HG03095 (cell line): Measurements from ENCODE around the gene NFKBIB.
"Not testable (repeated sequence)": the region's sequence is repeated elsewhere in the genome, so short reads cannot be mapped to it uniquely, and the experiment has no call there.

Experiments
- ATAC-seq: cut with Tn5 transposase; IDR thresholded peaks from one replicate; pipeline ENCODE4 v1.9.1; 2021; ENCODE audit warnings: moderate library complexity; ENCODE audit not compliant: unreplicated experiment

Gene NFKBIB

DNA sequence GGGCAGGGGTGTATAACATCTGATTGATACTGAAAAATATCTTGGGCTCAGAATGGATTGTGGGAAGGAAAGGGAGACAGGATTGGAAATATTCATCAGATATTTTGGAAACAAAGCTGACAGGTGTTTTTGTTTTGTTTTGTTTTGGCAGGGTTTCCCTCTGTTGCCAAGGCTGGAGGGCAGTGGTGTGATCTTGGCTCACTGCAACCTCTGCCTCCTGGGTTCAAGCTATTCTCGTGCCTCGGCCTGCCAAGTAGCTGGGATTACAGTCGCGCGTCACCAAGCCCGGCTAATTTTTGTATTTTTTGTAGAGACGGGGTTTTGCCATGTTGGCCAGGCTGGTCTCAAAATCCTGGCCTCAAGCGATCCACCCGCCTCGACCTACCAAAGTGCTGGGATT, 26.4 kb upstream of the NFKBIB start:
- ATAC-seq, result not testable (repeated sequence)

DNA sequence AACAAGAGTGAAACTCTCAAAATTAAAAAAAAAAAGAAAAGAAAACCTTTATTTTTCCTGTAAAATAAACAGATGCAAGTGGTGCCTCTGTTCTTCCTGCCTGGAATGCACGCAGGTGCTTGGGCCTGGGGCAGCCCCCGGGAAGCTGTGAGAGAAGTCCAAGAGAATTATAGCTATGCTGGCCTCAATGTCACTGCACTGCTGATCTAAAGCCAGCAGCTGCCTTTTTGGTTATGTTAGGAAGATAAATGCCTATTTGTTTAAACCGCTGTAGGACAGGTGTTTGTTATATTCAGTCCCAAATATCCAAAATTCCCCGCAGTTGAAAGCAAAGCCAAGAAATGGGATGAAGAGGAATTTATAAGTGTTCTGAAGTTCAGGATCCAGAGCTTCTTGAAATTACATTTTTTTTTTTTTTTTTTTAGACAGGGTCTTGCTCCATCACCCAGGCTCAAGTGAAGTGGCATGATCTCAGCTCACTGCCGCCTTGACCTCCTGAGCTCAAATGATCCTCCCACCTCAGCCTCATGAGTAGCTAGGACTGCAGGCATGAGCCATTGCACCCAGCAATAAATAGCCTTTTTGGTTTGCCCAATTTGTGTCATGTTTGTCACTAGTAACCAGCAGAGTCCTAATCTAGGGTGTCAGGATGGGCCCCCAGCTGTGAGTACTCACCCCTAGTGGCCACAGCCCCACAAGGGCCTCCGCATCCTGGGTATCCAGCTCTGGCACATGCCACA, 23.9 kb upstream of the NFKBIB start:
- ATAC-seq, result no peak

DNA sequence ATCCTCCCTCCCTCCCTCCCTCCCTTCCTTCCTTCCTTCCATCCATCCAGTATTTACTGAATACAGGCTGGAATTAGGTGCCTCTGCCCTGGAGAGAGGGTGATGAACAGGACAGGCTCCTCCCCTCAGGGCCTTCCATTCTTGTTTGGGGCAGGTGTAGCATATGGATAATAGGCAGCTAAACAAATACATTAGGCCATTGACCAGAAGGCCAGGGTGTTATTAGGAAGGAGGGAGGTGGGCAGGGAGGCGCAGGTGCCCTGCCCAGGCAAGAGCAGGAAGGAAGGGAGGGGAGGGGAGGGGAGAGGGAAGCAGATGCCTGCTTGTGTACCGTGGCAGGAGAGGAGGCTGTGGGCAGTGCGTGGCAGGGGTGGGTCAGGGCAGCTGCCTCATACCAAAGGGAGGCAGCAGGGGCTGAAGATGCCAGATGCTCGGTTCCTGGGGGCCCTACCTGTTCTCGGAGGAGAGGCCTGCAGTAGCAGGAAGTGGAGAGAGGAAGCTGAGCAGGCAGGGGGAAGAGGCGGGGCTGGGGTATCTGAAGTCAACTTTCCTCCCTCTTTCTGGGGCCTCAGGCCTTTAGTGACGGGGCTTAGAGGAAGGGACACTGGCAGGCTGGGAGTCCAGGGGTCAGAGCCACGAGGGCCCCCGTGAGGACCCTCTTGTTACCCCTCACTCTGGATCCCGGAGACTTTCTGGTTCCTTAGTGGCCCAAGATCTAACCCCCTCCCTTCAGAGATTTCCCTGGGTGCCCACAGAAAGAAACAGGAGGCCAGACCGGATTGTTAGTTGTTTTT, 21.8 kb upstream of the NFKBIB start, which contains the start of gene RINL:
TSS of gene RINL (minus strand) at position 495 of the 794 bp plus-strand sequence. CDS start 1,533 bp downstream, outside the sequence.
- no peak for ATAC-seq

DNA sequence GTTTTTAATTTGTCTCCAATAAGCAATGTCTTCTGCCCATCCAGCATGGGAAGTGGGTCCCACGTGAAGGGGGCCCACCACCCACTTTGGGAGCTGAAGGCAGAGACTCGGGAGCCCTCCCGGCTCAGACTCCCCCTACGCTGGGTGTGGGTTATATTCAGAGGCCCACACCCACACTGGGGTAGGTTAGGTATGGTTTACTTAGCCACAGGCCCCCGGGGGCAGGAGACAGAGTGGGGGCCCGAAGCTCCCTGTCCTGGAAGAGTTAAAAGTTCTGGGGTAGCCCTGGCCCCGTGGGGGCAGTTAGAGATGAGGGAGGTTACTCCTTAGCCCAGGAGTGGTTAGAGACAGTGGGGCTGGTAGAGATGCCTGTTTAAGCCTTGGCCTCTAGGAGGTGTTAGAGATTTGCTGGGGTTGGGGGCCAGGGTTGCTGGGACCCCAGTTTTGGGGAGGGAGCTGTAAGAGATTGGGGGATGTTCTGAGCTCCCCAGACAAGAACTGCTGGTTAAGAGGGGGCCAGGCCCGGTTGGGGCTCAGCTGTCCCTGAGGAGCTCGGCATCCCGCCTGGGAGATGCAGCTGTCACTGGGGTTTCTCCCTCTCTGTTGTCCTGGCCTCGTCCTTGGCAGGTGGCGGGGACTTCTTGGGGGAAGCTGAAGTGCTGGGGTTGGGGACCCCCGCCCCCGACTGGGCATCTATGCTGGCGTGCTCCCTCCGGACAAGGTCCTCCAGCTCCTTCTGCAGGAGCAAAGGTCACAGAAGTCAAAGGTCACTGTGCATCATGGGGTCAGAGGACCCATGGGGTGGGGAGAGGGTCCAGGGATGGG, 21.0 kb upstream of the NFKBIB start:
- no peak for ATAC-seq

DNA sequence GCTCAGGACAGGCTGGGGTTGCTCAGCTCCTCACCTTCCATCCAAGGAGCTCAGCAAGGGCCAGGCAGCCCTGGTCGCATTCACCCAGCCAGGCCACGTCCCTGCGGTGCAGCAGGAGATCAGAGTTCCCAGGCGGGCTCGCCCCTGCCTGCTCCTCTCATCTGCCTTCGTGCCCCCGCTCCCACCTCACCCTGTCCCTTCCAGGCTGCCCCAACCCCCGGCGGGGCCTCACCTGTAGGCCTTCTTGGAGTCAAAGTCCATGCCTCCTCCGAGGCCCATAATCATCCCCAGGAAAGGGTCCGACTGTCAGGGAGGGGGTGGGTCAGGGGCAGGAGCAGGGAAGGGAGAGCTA, 20.4 kb upstream of the NFKBIB start:
- ATAC-seq, result no peak

DNA sequence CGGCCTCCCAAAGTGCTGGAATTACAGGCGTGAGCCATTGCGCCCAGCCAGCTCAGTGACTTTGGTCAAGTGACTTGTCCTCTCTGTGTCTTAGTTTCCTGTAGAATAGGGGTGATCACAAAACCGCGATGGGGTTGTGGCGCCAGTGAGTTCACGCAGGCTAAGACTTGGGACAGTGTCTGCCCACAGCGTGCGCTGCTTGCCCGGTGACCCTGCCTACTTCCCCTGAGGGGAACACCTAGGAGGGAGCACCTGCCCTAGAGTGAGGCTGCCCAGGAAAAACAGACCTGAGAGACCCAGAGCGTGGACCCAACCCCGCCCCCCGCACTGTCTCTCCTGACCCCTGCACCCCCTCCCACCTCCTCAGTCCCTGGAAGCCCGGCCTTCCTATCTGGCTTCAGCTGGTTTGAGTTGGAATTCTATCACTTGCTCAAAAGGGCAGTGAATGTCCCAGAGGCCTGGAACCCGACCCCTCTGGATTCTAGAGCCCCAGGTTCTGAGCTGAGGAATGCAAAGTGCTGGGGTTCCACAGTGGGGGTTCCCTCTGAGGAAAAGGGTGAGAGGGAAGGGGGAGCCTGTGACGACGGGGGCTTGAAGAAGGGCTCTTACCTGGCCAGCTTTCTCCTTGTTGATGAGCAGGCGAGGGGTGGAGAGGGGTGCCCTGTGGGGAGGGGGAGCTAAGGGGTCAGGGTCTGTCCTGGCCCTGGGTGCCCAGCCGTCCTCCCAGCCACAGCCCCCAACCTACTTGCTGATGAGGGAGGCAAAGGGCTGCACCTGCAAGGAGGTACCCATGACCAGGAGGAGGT, 19.5 kb upstream of the NFKBIB start:
- no peak for ATAC-seq

DNA sequence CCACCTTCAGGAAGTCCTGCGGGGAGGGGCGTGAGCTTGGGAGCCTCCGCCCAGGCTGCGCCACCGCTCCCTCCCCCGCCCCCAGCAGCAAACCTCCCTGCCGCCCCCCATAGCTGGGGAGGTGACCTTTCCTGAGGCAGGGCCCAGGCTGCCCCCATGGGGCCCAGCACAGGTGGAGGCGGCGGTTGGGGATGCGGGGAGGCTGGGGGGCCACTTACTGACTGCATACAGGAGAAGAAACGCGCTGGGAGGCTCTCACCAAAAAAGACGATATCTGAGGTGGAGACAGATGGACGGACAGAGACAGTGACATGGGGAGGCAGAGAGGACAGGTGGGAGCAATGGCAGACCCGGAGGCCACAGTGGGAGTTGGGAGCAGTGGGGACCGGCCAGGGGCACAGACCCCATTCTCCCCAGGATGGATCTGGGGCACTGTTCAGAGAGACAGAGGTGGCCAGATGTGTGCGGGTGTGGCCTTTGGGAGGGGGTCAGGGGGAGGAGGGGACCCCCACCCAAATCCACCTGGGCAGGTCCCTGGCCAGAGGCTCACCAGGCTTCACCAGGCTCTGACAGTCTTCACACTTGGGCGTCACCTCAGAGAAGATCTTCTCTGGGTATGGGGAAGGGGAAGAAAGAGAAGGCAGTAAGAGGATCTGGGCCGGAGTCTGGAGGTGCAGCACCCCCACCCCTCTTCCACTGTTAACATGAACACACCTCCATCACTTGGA, 18.7 kb upstream of the NFKBIB start:
- no peak for ATAC-seq

DNA sequence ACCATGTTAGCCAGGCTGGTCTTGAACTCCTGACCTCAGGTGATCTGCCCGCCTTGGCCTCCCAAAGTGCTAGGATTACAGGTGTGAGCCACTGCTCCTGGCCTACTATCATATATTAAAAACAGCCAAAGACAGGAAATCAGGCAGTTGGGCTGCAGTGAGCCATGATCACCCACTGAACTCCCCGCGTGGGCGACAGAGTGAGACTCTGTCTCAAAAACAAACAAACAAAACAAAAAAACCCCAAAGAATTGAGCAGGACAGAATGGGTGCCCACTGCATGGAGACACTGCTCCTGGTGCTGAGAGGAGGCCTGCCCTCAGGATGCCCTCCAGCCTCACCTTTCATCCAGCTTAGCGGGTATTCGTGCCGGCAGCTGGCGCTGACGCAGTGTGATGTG, 16.5 kb upstream of the NFKBIB start:
- no peak for ATAC-seq

DNA sequence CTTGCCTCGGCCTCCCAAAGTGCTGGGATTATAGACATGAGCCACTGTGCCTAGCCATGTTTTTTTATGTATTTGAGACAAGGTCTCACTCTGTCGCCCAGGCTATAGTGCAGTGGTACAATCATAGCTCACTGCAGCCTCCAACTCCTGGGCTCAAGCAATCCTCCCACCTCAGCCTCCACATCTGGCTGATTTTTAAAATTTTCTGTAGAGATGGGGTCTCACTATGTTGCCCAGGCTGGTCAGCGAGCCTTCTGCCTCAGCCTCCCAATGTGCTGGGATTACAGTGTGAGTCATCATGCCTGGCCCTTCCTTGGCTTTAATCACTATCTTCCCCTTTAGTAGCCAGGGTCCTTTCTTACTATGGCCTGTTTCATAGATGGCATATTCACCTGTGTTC, 15.1 kb upstream of the NFKBIB start:
- ATAC-seq, result not testable (repeated sequence)

DNA sequence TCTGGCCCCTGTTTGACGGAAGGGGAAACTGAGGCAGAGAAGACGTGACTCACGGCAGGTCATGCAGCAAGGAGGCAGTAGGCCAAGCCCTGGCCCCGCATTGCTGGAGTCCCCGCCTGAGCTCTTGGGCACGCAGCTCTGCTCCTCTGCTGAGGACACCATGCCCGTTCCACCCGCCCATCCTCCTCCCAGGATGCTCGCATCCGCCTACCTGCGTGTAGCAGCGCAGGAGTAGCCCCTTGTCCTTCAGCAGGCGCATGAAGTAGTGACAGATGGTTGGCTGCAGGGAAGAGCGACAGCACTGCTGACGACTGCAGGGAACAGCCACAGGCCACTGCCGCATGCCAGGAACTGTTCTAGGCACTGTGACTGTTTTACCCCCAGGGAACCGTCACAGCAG, 10.9 kb upstream of the NFKBIB start:
- ATAC-seq, result no peak

DNA sequence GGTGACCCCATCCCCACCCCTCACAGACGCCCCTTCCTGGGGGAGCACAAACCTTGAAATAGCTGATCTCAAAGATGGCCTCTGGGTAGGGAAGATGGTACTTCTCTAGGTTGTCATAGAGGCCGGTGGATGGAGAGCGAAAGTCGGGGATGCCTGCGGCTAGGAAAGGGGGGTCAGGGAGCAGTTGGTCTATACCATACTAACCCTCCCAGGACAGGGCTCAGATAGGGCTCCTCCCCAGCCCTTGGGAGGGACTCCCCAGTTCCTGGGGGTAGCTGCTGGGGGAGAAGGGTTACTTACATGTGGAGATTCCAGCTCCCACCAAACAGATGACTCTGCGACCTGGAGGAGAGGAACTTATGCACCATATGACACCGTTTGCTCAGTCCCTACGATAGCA, 10.0 kb upstream of the NFKBIB start:
- no peak for ATAC-seq

DNA sequence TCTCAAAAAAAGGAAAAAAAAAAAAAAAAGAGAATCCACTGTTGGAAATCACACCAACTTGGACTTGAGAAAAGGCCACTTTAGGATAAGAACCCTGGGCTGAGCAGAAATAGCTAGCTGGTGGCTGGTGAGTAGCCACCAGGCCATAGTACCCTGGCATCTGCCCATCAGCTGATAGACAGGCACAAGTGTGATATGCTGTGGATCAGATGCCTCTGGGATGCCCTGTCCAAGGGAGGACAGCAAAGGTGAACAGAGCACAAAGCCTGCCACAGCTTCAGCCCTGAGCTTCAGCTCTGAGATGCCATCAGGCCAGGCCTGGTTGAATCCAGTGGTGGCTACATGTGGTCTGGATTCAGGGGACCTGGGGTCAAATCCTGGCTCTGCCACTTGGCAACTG, 9.1 kb upstream of the NFKBIB start:
- ATAC-seq, result no peak

DNA sequence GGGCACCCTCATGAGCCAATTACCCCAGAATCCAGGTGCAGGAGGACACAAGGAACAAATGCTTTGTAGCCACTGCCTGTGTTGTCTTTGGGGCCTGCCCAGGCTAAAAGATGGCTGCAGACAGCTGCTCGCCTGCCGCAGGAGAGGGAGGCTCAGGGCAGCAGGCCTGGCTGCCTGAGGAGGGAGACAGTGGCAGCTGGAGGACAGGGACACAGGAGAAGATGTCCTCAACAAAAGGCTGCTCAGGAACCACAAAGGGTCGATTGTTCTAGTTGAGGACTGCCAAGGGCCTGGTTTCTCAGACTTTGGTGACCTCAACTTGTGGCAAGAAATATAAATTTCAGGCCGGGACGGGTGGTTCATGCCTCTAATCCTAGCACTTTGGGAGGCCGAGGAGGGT, 8.0 kb upstream of the NFKBIB start:
- ATAC-seq, result no peak

DNA sequence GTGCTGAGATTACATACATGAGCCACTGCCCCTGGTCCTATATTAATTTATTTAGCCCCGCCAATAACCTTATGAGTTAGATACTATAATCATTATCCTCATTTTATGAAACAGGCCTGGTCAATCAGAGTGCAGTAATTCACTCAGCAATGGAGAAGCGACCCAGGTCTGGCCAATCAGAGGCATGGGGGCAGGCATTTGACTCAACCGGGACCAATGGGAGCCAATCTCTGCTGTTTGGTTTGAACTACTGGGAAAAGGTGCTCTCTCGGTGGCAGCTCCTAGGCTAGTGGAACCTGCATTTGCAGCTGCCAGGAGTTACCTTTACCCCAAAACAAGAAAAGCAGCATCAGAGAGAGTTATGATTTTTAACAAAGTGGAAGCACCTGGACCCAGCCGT, 6.9 kb upstream of the NFKBIB start:
- ATAC-seq, result no peak

DNA sequence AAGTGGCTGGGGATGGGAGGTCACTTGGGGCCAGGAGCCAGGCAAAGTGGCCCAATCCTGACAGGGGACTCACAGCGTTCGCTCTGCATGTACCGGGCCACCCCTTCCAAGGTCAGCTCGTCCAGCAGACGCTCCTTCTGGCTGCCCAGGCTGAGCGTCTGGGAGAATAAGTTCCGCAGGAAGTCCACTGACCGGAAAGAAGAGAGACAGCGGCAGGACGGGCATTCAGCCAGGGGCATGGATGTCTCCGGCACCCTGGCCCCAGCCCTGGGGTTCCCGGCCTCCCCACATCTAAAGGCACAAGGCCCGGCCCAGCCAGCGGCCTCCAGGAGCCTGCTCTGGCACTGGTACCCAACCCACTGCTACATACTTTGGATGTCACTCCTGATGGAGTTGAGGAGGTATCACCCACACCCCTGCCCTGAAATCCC, 6.4 kb upstream of the NFKBIB start:
- ATAC-seq, result no peak

DNA sequence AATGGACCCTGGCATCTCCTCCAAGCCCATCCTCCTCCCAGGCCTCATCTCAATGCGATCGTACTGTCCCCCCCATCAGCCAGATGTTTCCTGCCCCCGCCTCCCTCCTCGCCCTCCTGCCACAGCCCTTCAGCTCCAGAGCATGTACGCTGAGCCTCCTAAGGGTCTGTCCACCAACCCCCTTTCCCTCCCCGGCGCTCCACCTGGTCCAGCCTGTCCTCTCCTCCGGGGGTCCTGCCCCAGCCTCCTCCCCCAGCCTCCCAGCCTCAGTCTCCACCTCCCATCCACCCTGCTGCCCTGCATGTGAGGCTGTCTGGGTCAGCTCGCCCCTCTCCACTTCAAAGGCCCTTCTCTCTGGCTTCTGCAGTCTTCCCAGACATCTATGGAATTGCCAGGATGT, 4.8 kb upstream of the NFKBIB start:
- no peak for ATAC-seq

DNA sequence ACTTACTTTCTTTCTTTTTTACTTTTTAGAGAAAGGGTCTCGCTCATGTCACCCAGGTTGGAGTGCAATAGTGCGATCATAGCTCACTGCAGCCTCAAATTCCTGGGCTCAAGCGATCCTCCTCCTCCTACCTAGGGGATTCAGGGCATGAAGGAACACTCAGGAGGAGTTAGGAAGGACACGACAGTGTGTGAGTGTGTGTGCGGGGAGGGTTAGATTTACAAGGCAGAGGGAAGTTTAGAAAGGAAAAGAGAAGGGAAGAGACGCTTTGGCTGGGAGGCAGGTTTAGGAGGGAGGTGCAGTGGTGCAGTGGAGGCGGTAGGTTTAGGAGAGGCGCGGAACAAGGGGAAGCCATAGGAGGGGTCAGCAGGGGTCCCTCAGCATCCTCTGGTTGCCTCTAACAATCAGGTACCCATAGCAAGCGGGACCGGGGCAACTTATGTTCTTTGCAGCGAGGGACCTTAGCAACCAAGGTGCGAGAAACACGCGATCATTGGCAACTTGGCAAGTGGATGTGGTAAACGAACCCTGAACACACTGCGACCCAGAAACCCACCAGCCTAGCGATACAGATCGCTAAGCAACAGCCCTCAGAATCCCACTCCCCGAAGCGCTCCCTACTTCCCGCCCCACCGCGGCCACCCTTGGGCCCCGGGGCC, 852 bp upstream of the NFKBIB start:
- no peak for ATAC-seq

DNA sequence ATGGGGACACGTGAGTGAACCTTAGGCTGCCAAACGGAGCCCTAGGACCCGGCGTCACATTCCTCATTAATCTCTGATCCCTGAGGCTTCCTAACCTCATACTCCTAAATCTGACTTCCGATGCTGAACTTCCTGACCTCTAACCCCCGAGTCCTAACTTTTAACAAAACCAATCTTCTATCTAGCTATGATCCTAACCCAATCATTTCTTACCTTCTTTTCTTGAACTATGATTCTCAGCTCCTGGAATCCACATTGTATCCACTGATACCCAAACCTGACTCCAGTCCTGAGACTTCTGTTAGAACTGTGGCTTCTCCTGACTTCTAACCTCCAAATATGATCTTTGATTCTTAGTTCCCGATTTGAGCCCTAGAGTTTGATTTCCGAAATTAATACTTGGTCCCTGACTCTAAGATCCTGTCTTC, 447 bp downstream of the NFKBIB start:
- no peak for ATAC-seq

DNA sequence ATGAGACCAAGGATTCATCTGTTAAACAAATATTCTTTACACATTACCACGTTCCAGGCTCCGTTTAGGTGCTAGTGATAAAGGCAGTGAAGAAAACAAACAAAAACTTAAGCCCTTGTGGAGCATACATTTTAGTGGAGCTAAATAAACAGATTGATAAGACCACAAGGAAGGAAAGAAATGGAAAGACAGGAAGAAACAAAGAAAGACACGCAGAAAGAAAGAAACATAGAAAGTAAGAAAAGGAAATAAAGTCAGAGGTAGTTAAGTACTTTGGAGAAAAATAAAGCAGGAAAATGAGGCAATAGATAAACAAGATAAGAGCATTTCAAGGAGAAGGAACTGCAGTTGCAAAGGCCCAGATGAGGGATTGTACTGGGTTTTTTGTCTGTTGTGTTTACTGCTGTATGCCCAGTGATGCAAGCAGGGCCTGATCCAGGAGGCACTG, 998 bp downstream of the NFKBIB start:
- ATAC-seq, result no peak
